GM12878 (cell line): ENCODE measurements around the gene UBE3D. TPM values are rescaled to one million over a fixed set of nuclear protein-coding genes. Genes with fewer than 3 reads are reported as not detected.

Experiments used
- ATAC-seq: fragments of 200-7000 bp; cut with Tn5 transposase; 3 replicates; pipeline ENCODE4 v1.9.1; 2020; ENCODE audit warnings: mild to moderate bottlenecking, moderate library complexity
- BruUV-seq: library from RNA; stranded (reverse); fragments of 400-500 nt; replicated peaks from 2 replicates; lab custom pipeline; 2021; lab: Mats Ljungman, UMichigan
- CTCF ChIA-PET: fragments of 300-600 bp; sonication (Branson Sonifier 250); formaldehyde crosslinking; extraction: SDS; loops from one replicate; lab custom pipeline; 2021; ENCODE audit warnings: inconsistent platforms; lab: Yijun Ruan, JAX
- POLR2A ChIA-PET: fragments of 350-600 bp; formaldehyde crosslinking; extraction: SDS; loops from one replicate; lab custom pipeline; 2021; ENCODE audit warnings: inconsistent platforms; lab: Charles Lee
- RAD21 ChIA-PET: fragments of 300-600 bp; sonication (Branson Sonifier 250); formaldehyde crosslinking; loops from one replicate; lab custom pipeline; 2023; ENCODE audit warnings: antibody characterized with exemption; ENCODE audit not compliant: unreplicated experiment; lab: Charles Lee
- SMC1A ChIA-PET: fragments of 300-600 bp; sonication (Branson Sonifier 250); formaldehyde crosslinking; loops from one replicate; lab custom pipeline; 2023; ENCODE audit not compliant: unreplicated experiment, uncharacterized antibody; lab: Charles Lee
- DNase-seq: peaks from one replicate; pipeline ENCODE4 v3.0.0-alpha.2; 2011; ENCODE audit warnings: low read depth, low spot score
- FAIRE-seq: peaks from 3 replicates; lab custom pipeline; 2011; peaks lifted over from hg19 to GRCh38; lab: Jason Lieb, UNC
- H2AFZ ChIP-seq: 2 replicates; pipeline ENCODE4 v1.6.0; 2011; ENCODE audit warnings: low read depth, low read length, control low read depth; ENCODE audit not compliant: control insufficient read depth
- H3K27ac ChIP-seq: 2 replicates; pipeline ENCODE4 v1.5.1; 2011; ENCODE audit warnings: control low read depth; ENCODE audit not compliant: control insufficient read depth, insufficient read depth
- H3K27me3 ChIP-seq, 2 experiments: replicated peaks in 1 of 2; 2 replicates each; pipeline versions ENCODE4 v1.6.0 to v1.6.1; 2011; ENCODE audit warnings: low read length in 1 of 2; ENCODE audit not compliant: control insufficient read depth in 2 of 2, insufficient read depth in 2 of 2
- H3K36me3 ChIP-seq, 2 experiments: 2 replicates each; pipeline ENCODE4 v1.5.1; 2011; ENCODE audit warnings: low read length in 1 of 2; ENCODE audit not compliant: control insufficient read depth in 2 of 2, insufficient read depth in 2 of 2
- H3K4me1 ChIP-seq: 2 replicates; pipeline ENCODE4 v1.6.1; 2011; ENCODE audit warnings: mild to moderate bottlenecking, low read length, moderate library complexity, mixed read lengths; ENCODE audit not compliant: control insufficient read depth, insufficient read depth
- H3K4me2 ChIP-seq: 2 replicates; pipeline ENCODE4 v1.6.0; 2011; ENCODE audit warnings: control low read depth; ENCODE audit not compliant: control insufficient read depth, insufficient read depth
- H3K4me3 ChIP-seq: fragments of 200-600 bp; sonication (generic); 2 replicates; pipeline ENCODE4 v1.5.1; 2016
- H3K79me2 ChIP-seq: 2 replicates; pipeline ENCODE4 v1.6.0; 2011; ENCODE audit warnings: low read length; ENCODE audit not compliant: control insufficient read depth, insufficient read depth
- H3K9ac ChIP-seq: 2 replicates; pipeline ENCODE4 v1.8.0; 2011; ENCODE audit warnings: low read length, control low read depth, mixed read lengths; ENCODE audit not compliant: control insufficient read depth, insufficient read depth
- H3K9me3 ChIP-seq: replicated peaks from 3 replicates; pipeline ENCODE4 v1.5.1; 2011; ENCODE audit warnings: mild to moderate bottlenecking, low read length; ENCODE audit not compliant: control insufficient read depth, insufficient read depth
- H4K20me1 ChIP-seq: 2 replicates; pipeline ENCODE4 v1.6.0; 2011; ENCODE audit not compliant: control insufficient read depth, insufficient read depth
- BCLAF1 ChIP-seq: fragments of 450-650 bp; IDR thresholded peaks from 2 replicates; pipeline ENCODE4 v1.6.1; 2017; ENCODE audit warnings: antibody characterized with exemption, mild to moderate bottlenecking, moderate library complexity
- BRCA1 ChIP-seq: IDR thresholded peaks from 2 replicates; pipeline ENCODE4 v1.6.1; 2011; ENCODE audit warnings: low read depth, low read length, improper control_type of control experiment
- CREM ChIP-seq: IDR thresholded peaks from 2 replicates; pipeline ENCODE4 v1.6.1; 2014; ENCODE audit warnings: antibody characterized with exemption, low read depth
- EED ChIP-seq: sonication (generic); IDR thresholded peaks from 2 replicates; pipeline ENCODE4 v1.6.1; 2016; ENCODE audit warnings: antibody characterized with exemption, low read depth
- ELK1 ChIP-seq: IDR thresholded peaks from 2 replicates; pipeline ENCODE4 v1.6.1; 2012; ENCODE audit warnings: low read depth, low read length, improper control_type of control experiment
- GATAD2B ChIP-seq: fragments of 450-650 bp; conservative IDR thresholded peaks from 2 replicates; pipeline ENCODE4 v1.6.1; 2017; ENCODE audit warnings: low read depth, mild to moderate bottlenecking, moderate library complexity
- HDGF ChIP-seq: fragments of 450-650 bp; IDR thresholded peaks from 2 replicates; pipeline ENCODE4 v1.6.1; 2016; ENCODE audit warnings: antibody characterized with exemption
- MEF2B ChIP-seq: fragments of 450-650 bp; IDR thresholded peaks from 2 replicates; pipeline ENCODE4 v1.6.1; 2018; ENCODE audit warnings: mild to moderate bottlenecking, moderate library complexity; ENCODE audit not compliant: partially characterized antibody, poor library complexity, severe bottlenecking
- POLR2A ChIP-seq: IDR thresholded peaks from 2 replicates; pipeline ENCODE4 v1.6.1; 2011; ENCODE audit warnings: low read depth, mild to moderate bottlenecking, low read length
- RAD21 ChIP-seq: IDR thresholded peaks from 2 replicates; pipeline ENCODE4 v1.6.1; 2011; ENCODE audit warnings: mild to moderate bottlenecking, low read depth, low read length, moderate library complexity; ENCODE audit not compliant: insufficient read depth
- RBBP5 ChIP-seq: fragments of 200-600 bp; sonication (generic); conservative IDR thresholded peaks from 2 replicates; pipeline ENCODE4 v1.6.1; 2016
- RELA ChIP-seq: fragments of 450-650 bp; IDR thresholded peaks from 2 replicates; pipeline ENCODE4 v1.8.0; 2014; ENCODE audit warnings: borderline replicate concordance; ENCODE audit not compliant: partially characterized antibody
- RUNX3 ChIP-seq: IDR thresholded peaks from 2 replicates; pipeline ENCODE4 v1.6.1; 2012; ENCODE audit warnings: low read length, inconsistent platforms
- STAT3 ChIP-seq: IDR thresholded peaks from 2 replicates; pipeline ENCODE4 v1.6.1; 2011; ENCODE audit warnings: low read depth, low read length, improper control_type of control experiment
- SUZ12 ChIP-seq: fragments of 200-600 bp; sonication (generic); IDR thresholded peaks from one replicate; pipeline ENCODE4 v1.6.1; 2018; ENCODE audit warnings: antibody characterized with exemption, mild to moderate bottlenecking; ENCODE audit not compliant: unreplicated experiment
- TCF12 ChIP-seq: IDR thresholded peaks from 2 replicates; pipeline ENCODE4 v1.6.1; 2011; ENCODE audit warnings: low read depth, mild to moderate bottlenecking, low read length
- ZNF207 ChIP-seq: fragments of 450-650 bp; IDR thresholded peaks from 2 replicates; pipeline ENCODE4 v1.6.1; 2014; ENCODE audit warnings: antibody characterized with exemption, mild to moderate bottlenecking, borderline replicate concordance
- ZNF622 ChIP-seq: fragments of 450-650 bp; IDR thresholded peaks from 2 replicates; pipeline ENCODE4 v1.6.1; 2017; ENCODE audit warnings: mild to moderate bottlenecking, inconsistent platforms
- WGBS: methylation state at CpG from one replicate; pipeline ENCODE4 v1.1.6; 2016; ENCODE audit warnings: low lambda C conversion rate; ENCODE audit not compliant: insufficient replicate concordance, insufficient coverage; ENCODE audit errors: missing lambda C conversion rate; 5-methylcytosine and 5-hydroxymethylcytosine counted together
- in situ Hi-C: fragments of 300-500 bp; cut with MboI; formaldehyde crosslinking; loops from 9 replicates; pipeline ENCODE4 v1.14.3; 2018; ENCODE audit warnings: mixed read lengths
- intact Hi-C: fragments of 100-400 bp; cut with micrococcal nuclease; formaldehyde crosslinking; loops from one replicate; pipeline ENCODE4 v1.14.2; 2022; ENCODE audit not compliant: unreplicated experiment
- polyA plus RNA-seq, 11 experiments: library from polyadenylated mRNA; depleted of rRNA in 4 of 11; unstranded in 6 of 11; stranded (reverse) in 5 of 11; fragments of >200 nt; fragmentation: Nextera tagmentation in 4 of 11; fragmentation: Illumina TruSeq in 1 of 11; extraction: Ambion mirVana in 4 of 11; extraction: Trizol in 1 of 11; gene quantifications; 1 replicate in 1 of 11; 2 replicates in 10 of 11; pipeline versions ENCODE4 v1.2.1 to v1.2.3, GENCODE V29; 2011 to 2016; ENCODE audit warnings: inconsistent platforms in 2 of 11, missing spikeins in 2 of 11, low read depth in 1 of 11
- total RNA-seq, 4 experiments: library from RNA; depleted of rRNA in 3 of 4; stranded (reverse); fragments of >200 nt in 3 of 4; fragmentation: Illumina TruSeq in 1 of 4; extraction: Trizol in 1 of 4; gene quantifications; 2 replicates each; pipeline versions ENCODE4 v1.2.1 to v1.2.3, GENCODE V29; 2013 to 2021
- TF ChIP-seq, protein P1 (sequence below): fragments of 450-650 bp; IDR thresholded peaks from 2 replicates; pipeline ENCODE4 v1.6.1; 2016; ENCODE audit warnings: mild to moderate bottlenecking

The UBE3D gene
- total and polyA plus RNA-seq, 10 of the 15 experiments (the other 5 are each of a cell fraction or from before 2014, with no cell fraction given): 4.3 to 9.0 (median 7.5) TPM

DNA sequence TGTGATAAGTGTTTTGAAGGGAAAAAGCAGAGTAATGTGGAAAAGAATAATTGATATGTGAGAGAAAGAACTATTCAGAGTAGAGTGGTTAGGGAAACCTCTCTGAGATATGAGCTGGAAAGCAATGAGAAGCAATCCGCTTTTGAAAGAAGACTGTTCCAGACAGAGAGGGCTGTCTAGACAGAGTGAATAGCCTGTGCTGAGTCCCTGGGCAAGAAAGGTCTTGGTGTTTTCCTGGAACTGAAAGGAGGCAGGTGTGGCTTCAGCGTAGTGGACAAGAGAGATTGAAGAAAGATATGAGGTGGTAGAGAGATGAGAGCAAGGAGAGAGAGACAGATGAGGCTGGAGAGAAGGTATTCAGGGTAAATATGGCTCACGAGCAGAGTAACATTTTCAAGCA lies 190.8 kb downstream of the UBE3D start:
- WGBS: 58% methylated on average over 3 of the region's 3 CpGs
- SMC1A ChIA-PET: no interaction called here
- in situ Hi-C loops: no loop called here
- Histone ChIP-seq H3K27me3 (no peaks in the 10 kb centered on the region), H4K20me1 (no peaks in the 10 kb centered on the region), H3K4me2 (no peak overlapping the region), H3K4me3 (no peak overlapping the region), H3K79me2 (no peaks in the 10 kb centered on the region), H3K9ac (no peak overlapping the region), H3K36me3 (no peaks in the 10 kb centered on the region), H3K9me3 (no peaks in the 10 kb centered on the region), H3K27ac (no peak overlapping the region), H2AFZ (no peak overlapping the region), H3K4me1 (no peaks in the 10 kb centered on the region)
- DNase-seq: no peak
- POLR2A ChIA-PET: no interaction called here
- RAD21 ChIA-PET: no interaction called here
- TF ChIP-seq RAD21 (no peak), EED (no peak), HDGF (no peak), RBBP5 (no peak), STAT3 (no peak), TCF12 (no peak), GATAD2B (no peak), POLR2A (no peak), ELK1 (no peak), RUNX3 (no peak), CREM (no peak), BRCA1 (no peak), ZNF207 (no peak), SUZ12 (no peak), BCLAF1 (no peak), ZNF622 (no peak), MEF2B (no peak), RELA (no peak)
- TF ChIP-seq, protein P1, sequence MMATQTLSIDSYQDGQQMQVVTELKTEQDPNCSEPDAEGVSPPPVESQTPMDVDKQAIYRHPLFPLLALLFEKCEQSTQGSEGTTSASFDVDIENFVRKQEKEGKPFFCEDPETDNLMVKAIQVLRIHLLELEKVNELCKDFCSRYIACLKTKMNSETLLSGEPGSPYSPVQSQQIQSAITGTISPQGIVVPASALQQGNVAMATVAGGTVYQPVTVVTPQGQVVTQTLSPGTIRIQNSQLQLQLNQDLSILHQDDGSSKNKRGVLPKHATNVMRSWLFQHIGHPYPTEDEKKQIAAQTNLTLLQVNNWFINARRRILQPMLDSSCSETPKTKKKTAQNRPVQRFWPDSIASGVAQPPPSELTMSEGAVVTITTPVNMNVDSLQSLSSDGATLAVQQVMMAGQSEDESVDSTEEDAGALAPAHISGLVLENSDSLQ: no peak
- no peak for FAIRE-seq
- intact Hi-C loops: no loop called here
- no TSS peak for BruUV-seq
- CTCF ChIA-PET: no interaction called here
- no peak for ATAC-seq
